Measurements from ENCODE around the gene ANXA6.
"Not testable (repeated sequence)": the region's sequence is repeated elsewhere in the genome, so short reads cannot be mapped to it uniquely, and the experiment has no call there.

Gene ANXA6

DNA sequence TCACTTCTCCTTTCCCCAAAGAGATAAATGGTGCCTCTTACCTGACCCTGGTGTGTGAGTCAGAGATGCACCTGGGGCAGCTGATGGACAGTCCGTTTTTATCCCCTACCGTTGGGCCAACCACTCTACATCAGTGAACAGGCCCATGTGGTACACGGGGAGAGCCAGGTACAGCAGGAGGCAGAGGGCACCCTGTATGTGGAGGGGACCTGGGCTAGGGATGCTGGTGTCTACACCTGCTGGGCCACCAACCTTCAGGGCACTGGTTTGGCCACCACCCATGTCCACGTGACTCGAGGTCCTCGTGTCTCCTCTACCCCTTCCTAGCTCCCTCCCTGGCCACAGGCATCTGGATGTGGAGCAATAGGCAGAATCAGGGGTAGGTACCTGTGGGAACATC, 22.7 kb upstream of the ANXA6 start:
- DNase-seq: no peak

DNA sequence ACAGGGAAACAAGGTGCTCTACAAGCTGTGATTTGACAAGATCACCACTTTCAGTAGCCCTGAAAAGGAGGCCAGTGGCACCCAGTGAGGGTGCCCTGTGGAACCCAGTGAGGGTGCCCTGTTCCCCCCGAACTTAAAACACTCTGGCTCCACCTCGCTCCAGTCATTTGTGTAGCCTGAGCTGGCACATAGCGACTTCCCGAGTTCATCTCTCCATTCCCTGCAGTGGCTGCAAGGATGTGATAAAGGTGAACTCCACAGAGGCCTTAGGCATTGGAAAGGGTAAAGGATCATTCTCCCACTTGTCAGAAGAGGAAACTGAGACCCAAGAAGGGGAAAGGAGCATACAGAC, 21.9 kb upstream of the ANXA6 start:
- no peak for DNase-seq

DNA sequence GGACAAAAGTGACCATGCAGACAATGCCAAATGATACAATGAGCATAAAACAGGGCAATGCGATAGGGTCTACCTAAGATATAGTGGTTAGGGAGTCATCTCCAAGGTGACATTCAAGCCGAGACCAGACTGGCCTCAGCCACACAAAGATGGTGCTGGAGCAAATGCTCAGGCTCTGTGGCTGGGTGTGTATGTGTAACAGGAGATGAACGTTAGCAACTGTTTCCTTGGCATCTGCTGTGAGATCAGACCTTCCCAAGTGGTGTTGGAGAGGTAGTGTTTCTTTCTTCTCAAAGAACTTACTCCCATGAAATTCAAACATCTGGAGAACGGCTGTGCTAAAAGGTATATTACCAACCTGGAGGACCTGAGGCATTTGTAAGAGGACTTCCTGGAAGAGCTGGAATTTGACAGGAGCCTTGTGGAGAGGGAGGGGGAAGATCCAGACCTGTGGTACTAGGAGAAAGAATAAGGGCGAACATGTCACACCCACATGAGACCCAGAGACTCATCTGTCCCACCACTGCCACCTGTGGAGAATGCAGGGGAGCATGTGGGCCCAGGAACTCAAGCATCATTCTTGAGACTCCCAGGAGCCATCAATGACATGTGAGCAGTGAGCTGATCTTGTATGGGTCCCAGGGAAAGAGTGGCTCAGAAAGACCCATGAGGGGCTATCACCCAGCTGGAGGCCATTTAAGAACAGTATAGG, 21.4 kb upstream of the ANXA6 start:
- no peak for DNase-seq

DNA sequence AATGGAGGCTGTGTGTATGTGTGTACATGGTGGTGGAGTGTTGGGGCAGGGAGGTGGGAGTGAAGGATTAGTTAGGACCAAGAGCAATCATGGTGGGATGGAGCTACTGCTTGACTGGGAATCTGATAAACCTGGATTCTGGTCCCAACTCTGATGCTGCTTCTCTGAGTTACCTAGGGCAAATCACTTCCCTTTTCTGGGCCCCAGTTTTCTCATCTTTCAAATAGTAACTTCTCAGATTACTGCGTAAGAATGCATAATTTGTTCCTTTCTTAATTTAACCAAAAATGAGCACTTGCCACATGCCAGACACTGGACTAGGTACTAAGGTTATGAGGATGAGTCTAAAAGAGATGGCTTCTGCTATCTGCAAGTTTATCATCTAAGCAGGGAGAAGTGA, 20.8 kb upstream of the ANXA6 start:
- DNase-seq: no peak

DNA sequence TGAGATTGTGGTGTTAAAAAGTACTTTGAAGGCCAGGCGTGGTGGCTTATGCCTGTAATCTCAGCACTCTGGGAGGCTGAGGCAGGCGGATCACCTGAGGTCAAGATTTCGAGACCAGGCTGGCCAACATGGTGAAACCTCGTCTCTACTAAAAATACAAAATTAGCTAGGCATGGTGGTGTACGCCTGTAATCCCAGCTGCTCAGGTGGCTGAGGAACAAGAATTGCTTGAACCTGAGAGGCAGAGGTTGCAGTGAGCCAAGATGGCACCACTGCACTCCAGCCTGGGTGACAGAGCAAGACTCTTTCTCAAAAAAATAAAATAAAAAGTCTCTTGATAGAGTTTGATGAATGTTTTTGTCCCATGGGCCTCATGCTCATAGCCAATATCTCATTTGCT, 18.7 kb upstream of the ANXA6 start:
- not testable (repeated sequence) for DNase-seq

DNA sequence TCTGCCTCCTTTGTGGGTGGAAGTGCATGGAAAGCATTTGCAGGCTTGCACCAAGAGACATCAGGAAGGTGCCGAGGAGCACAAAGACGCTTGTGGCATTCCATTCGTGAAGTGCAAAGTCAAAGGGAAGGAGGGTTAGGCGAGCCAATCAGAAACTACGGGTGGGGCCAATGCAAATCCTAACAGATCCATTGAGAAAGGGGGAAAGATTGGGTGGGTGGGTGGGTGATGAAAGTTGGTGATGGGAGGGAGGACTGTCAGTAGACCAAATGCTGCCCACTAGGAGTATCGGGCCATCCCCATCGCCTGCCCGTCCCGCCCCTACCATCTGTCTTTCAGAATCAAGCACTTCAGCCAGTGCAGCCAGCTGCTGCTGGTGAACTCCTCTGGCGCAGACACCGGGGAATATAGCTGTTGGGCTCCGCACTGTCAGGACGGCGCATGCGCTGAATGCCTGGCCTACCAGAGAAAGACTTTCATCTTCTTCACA, 17.1 kb upstream of the ANXA6 start:
- DNase-seq: no peak

DNA sequence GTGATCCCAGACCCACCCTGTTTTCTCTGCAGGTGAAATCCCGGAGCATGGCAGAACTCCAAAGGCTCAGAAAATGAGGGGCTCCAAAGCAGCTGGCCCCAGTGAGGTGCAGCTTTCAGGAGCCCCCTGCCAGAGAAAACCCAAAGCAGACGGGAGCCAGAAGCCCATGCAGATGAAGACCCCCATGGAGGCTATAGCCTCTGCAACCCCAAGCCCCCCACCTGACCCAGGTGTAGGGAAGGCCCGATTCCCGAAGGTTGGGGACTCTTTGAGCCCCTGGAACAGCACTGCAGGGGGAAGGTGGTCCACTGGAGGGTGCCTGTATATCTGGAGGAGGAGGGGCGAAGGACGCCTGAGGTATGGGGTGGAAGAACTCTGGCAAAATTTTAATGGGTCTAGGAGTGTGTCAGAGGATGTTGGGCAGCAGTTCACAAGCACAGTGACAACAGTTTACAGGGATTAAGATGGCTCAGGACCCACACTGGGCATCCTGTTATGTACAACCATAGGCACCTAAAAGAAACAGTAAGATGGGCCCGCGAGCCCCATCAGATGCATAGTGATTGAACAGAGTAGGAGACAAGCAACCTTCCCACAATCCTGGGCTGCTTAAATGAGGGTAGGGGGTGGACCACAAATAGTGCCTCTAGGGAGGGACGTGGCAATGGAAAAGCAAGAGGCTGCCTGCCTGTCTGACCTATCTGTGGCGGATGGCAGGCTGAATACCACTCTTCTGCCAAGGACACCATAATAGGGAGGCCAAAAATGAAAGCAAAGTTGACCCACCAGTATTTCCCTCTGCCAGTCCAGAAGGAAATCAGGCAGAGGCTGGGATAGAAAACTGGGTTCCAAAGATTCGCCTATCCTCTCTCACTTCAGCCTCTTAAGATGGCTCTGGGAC, 16.4 kb upstream of the ANXA6 start:
- DNase-seq: no peak

DNA sequence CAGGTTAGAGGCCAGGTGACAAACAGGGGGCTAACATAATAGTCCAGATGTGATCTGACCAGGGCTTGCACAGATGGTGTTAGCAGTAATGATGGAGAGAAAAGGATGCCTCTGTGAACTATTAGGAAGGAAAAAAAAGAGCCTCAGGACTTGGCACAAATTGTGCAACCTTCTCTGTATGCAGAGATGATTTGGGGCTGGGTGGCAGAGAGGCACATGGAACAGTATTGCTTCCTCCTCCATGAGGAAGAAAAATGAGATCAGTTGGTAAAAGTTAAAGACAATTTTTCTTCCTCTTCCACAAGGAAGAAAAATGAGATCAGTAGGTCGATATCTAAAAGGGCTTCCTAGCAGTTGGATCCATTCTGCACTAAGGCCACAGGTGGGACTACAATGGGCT, 13.9 kb upstream of the ANXA6 start:
- no peak for DNase-seq

DNA sequence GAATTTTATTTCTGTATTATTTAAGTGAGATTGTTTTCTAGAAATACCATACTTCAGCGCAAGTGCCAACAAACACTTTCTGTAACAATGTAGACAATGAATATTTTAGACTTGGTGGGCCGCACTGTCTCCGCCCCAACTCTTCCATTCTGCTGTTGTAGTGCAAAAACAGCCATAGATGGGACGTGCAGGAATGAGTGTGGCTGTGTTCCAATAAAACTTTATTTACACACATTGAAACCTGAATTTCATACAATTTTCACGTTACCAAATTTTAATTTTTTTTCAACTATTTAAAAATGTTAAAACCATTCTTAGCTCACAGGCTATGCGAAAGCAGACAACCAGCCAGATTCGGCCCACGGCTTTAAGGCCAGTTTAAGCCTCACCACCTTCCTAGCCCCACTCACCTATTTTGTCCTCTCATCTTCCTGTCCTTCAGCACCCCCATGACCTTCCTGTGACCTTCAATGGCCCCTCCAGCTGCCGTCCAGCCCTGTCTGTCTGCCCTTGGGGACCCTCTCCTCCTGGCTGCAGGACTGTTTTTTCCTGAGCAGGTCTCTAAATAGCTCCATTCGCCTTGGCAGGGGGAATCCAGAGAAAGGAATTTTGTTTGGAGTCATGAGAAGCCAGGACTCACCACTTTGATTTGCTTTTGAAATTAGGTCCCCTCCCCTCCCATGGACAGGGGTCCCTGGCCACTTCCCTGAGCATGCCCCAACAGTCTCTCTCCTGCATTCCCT, 11.2 kb upstream of the ANXA6 start:
- DNase-seq: no peak

DNA sequence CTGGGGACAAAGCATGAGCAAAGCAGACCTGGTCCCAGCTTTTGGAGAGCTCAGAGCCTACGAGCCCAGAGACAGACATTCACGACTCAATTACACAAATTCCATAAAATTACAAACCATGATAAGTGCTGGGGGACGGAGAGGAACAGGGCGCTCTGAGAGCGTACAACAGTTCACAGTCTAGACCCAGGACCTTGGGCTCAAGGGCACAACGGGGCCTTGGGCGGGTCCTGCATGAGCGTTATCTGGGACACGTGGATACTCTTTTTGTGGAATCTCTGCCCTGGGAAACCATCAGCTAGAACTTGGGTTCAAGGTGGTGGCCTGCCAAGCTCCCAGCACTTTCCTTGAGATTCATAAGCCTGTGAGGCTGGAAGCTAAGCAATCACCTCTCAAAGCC, 9.4 kb upstream of the ANXA6 start:
- DNase-seq: no peak

DNA sequence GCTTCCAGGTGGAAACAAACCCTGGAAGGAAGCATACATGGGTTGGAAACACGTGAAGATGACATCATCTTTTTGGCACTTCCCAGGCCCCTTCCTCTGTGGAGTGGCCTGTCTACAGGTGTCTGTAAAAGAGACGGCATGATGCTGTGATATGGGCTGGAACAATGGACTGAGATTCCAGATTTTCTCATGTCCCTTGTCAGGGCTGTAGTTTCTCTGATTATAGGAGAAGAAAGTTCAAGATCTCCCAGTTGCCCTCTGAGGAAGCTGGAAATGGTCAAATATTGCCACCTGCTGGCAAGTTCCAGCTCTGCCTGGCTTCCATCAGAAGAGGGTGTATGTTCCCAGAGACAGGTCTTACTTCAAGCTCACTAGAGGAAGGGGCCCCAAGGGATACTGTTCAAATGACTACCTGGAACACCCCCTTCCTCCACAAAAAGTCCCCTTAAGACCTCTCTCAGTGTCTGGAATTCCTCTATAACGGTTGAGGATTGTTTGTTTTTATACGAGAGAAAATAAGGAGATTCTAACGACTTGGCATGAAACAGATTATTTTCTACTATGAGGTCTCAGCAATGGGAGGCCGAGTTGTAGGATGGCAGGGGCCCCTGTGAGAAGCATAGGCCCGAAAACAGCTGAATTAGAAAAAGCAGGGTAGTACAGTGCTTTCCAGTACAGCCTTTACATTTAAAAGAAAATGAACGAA, 7.3 kb upstream of the ANXA6 start:
- DNase-seq: peak; percentile 79

DNA sequence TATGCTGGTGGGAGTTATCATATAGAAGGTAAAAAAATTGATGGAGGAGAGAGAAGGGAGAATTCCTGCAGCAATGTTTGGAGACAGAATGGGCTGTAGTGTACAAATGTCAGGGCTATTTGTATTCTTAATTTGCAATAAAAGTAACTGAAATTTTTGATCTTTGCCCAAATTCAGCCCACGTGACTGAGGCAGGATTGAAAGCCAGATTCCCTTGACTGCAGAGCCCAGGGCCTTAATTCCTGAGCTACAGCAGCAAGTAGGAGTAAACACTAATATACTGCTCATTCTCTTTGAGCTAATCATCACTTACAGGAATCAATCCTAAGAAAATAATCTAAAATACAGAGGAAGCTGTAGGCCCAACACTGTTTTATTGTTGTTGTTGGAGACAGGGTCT, 5.2 kb upstream of the ANXA6 start:
- DNase-seq: no peak

DNA sequence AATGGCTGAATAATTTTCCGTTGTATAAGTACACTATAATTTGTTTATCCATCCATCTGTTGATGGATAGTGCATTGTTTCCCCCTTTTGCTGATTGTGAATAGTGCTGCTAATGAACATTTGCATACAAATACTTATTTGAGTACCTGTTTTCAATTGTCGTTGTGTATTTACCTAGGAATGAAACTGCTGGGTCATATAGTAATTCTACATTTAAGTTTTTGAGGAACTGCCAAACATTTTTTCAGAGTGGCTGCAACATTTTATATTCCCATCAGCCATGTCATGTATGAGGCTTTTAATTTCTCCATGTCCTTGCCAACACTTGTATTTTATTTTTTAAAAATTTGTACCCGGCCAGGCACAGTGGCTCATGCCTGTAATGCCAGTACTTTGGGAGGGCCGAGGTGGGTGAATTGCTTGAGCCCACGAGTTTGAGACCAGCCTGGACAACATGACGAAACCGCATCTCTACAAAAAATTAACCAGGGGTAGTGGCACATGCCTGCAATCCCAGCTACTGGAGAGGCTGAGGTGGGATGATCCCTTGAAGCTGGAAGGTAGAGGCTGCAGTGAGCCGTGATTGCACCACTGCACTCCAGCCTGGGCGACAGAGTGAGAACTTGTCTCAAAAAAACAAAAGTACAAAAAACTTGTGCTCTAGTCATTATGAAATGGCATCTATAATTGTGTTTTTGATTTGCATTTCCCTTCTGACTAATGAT, 2.2 kb upstream of the ANXA6 start:
- DNase-seq: no peak

DNA sequence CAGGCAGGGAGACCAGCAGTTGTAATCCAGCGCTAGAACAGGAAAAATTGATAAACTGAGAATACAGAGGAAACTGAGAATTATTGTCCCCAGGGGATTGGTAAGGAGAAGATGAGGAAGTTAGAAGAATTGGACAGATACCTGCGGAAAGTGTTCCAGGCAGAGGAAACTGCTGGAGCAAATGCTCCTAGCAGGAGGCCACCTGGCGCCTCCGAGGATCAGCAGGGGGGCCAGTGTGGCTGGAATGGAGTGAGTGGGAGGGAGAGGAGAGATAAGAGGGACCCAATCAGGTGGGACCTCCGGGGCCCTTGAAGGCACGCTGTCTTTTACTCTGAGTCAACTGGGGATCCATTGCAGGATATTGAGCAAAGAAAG, 695 bp upstream of the ANXA6 start:
- no peak for DNase-seq

DNA sequence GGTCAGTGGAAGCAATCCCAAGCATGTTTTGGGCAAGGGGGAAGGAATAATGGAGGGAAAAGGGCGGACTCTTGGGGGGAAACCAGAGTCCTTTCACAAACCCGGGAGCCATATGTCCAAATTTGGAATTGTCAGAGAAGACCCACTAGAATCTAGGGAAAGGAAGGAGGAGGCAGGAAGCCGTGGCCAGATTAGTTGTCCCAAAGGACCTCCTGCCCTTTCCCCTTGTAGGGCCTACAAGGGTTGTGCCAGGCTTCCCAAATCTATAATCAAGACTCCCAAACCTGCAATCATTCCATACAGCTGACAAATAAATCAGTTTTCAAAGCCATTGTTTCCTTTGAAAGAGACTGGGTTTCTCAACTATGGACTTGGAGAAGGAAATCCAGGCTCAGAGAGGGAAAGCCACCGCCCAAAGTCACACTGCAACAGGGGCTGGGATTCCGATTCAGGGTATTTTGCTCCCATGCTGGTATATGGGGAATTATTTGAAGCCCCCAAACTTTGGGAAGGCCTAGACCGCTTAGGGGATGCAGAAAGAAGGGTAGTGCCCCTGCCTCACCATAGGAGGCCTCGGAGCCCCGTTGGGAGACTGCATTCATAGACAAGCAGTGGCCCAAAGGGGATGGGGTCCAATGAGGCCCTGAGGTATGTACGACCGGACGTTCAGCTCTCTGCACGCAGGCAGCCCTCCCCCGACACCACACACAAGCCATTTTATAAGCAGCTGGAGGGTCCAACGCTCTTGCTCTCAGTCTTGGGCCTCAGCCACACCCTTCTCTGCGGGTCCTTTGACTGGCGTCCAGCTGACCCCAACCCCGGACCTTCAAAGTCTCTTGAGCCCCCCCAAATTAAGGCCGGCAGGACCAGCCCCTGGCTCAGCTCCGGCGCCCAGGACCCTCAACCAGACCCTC, 815 bp downstream of the ANXA6 start:
- no peak for DNase-seq

DNA sequence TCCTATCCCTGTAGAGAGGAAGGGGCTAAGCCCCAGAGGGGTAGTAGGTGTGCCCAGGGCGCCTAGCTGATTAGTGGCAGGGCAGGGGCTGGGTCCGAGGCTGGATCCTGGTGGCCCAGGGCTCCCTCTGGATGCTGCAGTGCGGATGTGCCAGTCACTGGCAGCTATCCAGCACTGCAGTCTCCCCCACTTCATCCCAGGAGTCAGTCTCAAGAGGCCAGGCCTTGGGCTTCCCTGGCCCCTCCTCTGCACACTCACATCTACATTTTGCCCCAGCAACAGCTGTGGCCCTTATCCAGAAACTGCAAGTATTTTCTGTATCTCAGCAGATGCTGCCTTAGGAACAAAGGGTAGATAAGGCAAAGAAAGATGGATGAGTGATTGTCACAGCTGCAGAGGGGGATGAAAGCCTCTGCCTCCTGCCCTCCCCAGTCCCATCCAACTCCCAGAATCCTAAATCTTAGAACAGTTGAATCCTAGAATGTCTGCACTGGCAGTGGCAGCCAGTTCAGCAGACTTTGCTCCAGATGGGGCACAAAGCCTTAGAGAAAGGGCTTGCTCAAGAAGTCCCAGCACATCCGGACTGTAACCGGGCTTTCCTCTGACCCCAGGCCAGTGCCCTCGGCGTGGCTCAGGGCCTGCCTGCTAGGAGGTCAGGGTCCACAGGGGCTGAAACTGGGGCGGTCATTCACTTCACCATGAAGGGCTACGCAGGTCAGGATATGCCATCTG, 1.6 kb downstream of the ANXA6 start:
- no peak for DNase-seq

DNA sequence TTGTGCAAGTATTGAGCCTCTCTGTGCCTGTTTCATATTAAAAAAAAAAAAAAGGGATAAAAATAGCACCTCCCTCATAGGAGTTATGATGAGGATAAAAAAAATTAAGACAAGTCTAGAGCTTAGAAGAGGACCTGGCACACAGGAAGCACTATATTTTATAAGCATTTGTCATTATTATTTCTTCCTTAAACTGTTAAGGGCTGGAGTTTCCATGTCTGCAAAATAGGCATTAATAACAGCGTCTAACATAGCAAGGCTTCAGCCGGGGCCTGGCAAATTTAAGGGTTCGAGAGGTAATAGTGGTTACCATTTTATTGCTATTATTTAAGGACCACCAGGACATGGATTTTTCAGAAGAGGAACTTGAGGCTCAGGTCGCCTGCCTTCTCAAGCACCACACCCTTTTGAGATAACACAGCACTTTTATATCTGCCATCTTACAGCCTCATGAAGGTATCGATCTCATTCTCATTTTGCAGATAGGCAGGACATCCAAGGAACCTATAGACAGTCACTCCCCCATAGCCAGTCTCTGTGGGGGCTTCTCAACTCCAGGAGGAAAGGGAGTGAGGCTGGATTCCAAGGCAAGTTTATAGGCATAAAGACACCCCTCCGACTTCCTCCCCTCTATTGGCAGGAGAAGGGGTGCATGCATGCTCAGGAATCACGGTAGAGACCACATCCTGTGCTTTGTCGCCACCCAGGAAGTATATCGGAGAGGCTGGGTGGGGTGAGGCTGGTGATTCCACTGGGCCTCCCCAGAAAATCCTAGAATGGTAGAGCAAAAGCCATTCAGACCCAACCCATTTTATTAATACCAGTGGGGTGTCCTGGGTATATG, 2.4 kb downstream of the ANXA6 start:
- peak; percentile 52 for DNase-seq

DNA sequence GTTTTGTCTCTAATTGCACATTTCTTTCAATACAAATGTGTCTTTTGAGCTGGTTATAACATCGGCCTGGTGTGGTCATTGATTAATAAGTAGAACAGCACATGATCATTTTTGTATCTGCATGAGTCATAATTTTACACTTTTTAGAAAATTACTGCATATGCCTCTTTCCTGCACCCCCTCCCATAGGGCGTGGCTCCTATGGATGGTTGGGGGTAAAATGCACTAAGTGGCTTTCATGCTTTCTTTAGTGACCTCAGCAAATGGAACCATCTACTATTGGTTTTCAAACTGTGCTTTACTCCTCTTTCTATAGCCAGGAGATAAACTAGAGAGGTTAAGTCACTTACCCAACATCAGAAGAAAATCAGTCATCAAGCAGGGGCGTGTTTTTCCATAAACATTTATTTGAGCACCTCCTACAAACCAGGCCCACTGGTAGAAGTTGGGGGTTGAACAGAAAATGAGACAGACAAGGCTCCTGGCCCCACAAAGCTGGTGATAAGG, 3.8 kb downstream of the ANXA6 start:
- DNase-seq: no peak

DNA sequence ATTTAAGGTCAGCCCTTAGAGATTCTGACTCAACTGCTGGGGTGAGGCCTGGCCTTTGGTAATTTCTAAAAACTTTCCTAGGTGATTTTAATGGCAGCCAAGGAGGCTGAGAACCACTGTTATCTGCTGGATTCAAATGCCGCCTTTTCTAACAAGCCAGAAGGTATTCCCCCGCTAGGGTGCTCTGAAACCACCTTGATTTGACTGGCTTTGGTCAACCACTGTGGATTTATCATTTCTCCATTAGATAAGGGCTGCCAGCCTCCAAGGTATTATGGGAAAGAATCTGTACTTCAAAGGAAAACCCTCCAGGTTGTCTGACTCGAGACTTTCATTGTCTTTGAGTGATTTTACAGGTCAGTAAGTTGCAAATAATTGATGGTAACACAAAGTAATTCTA, 4.3 kb downstream of the ANXA6 start:
- DNase-seq: no peak
